Measurements from ENCODE around the gene ADM. TPM values are rescaled to one million over a fixed set of nuclear protein-coding genes. Genes with fewer than 3 reads are reported as not detected.

The ADM gene
- total RNA-seq, 2 donors from 2014 or later, result 2.3 to 13.0 TPM

DNA sequence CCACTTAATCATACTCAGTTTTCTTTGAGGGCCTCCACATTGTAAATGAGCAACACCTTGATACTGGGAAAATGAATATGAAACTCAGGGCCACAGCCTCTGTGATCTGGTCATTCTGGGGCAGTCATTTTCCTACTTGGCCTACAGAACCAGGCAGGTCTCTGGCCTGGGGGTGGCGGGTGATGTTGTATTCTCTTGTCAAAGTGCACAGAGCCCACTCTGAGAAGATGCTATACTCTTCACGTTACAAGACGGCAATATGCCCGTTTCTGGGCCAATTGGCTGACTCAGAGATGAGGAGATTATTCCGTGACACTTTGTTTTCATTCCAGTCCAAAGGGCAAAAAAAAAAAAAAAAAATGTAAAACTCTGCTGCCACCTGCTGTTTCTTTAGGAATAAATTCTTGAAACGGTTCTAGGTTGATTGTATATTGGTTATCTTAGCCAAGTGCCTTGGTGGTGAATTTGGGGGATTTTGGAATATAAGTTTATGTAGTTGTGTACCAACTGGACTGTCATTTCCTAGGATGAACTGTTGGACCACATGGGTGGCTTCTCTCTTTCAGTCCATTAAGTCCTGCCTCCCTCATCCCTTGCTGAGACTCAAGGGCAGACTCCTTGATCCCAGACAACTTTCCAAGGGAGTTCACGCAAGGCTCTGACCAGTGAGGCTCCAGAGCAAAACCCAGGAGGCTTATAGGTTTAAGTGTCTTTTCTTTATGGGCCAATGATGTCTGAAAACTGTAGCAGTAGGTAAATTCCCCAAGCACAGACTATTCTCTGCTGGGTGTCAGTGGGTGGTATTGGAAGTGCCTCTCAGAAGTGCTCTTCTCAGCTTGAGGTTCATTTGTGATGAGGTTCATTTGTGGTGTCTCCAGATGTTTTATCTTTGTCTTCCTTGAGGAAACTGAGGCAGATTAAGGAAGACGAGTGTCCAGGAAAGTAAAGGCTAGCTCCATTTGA lies 18.2 kb downstream of the ADM start:
- ATAC-seq (peak; percentile 36 to 50), DNase-seq (ENCODE audit: low spot score) (no peak)
- Mint-ChIP-seq H3K27me3 (peaks cover 15 to 23% of the 10 kb centered on the region in 2 donors), H3K4me3 (no peak overlapping the region), H3K27ac (peak overlapping the region in 1 of 2 donors; percentile 48), H3K36me3 (no peaks in the 10 kb centered on the region), H3K4me1 (ENCODE audit: low read depth in 2 of 2) (no peaks in the 10 kb centered on the region), H3K9me3 (no peaks in the 10 kb centered on the region)

DNA sequence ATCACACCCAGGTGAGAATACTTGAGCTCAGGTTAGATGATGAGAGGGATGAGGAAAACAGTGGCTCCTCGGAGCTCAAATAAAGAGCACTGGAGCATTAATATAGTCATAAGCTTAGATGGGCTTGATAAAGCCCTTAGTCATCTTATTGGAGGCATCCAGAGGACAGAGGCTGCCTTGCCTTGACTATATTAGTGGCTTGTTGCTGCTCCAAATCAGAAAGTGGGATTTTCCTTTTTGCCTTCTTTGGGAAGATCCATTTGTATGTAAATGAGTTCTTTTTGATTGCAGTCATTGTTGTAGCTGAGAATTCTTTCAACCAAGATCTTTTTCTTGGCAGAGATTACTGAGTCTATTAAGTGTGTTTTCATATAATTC lies 18.9 kb downstream of the ADM start:
- no peak overlapping the region for H3K27ac Mint-ChIP-seq
- no peaks in the 10 kb centered on the region for H3K9me3 Mint-ChIP-seq
- no peak overlapping the region for H3K4me3 Mint-ChIP-seq
- no peaks in the 10 kb centered on the region for H3K4me1 Mint-ChIP-seq (ENCODE audit: low read depth in 2 of 2)
- H3K36me3 Mint-ChIP-seq, result no peaks in the 10 kb centered on the region
- ATAC-seq (no peak), DNase-seq (ENCODE audit: low spot score) (no peak)
- peaks cover 20 to 23% of the 10 kb centered on the region in 2 donors for H3K27me3 Mint-ChIP-seq

DNA sequence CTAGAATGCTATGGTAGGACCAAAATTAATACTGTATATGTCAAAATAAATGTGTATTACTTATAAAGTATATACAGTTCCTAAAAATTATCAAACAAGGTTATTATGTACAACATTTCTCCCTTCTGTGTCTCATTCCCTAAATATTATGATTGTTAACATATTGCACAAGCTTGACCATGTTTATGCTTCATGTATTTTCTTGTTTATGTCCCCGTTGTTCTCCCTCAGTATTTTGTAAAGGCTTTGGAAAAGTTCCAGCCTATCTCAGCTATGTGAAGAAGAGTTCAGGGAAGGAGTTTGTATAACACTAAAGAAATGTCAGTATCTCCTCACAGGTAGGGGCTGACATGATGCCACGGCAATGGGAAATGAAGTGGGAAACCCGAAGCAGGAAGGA lies 19.6 kb downstream of the ADM start:
- Mint-ChIP-seq H3K36me3 (no peaks in the 10 kb centered on the region), H3K9me3 (no peaks in the 10 kb centered on the region), H3K27me3 (peaks cover 20 to 23% of the 10 kb centered on the region in 2 donors), H3K4me1 (ENCODE audit: low read depth in 2 of 2) (no peaks in the 10 kb centered on the region), H3K4me3 (no peak overlapping the region), H3K27ac (no peak overlapping the region)
- ATAC-seq (no peak), DNase-seq (ENCODE audit: low spot score) (no peak)

DNA sequence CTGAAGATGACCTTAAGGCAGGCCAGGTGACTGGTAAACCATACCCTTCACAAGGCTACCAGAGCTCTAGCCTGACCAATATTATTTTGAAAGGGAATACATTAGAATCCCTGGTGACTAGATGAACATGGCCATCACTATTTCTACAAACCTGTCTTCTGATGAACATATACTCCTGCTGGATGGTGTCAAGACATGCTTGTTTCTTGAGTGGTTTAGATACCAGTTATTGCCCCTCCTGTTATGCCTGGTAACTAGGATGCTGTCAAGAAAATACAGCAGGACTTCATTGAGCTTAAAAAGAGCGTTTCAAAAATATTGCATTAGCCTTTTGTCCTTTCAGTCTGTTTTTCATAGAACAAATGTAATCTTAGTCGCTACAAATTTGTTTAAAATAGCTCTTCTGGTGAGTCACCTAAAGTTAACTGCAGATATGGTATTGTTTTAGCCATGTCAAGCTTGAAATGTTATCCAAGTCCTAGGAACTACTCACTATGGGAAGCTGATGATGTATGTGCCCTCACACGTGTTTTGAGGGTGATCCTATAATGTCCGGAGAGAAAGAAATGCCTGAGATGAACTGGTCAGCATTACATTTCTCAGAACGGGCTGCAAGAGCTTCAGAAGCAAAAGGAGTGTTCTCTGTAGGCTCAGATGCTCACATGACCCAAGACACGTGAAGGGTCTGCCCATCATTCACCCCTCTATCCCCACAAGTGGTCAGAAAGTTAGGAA lies 20.6 kb downstream of the ADM start:
- H3K27ac Mint-ChIP-seq, result peak overlapping the region in 1 of 2 donors; percentile 25
- no peak overlapping the region for H3K4me3 Mint-ChIP-seq
- H3K4me1 Mint-ChIP-seq (ENCODE audit: low read depth in 2 of 2), result no peaks in the 10 kb centered on the region
- no peak for DNase-seq (ENCODE audit: low spot score)
- H3K9me3 Mint-ChIP-seq, result no peaks in the 10 kb centered on the region
- ATAC-seq, result no peak
- H3K27me3 Mint-ChIP-seq, result peaks cover 20 to 23% of the 10 kb centered on the region in 2 donors
- H3K36me3 Mint-ChIP-seq, result no peaks in the 10 kb centered on the region

DNA sequence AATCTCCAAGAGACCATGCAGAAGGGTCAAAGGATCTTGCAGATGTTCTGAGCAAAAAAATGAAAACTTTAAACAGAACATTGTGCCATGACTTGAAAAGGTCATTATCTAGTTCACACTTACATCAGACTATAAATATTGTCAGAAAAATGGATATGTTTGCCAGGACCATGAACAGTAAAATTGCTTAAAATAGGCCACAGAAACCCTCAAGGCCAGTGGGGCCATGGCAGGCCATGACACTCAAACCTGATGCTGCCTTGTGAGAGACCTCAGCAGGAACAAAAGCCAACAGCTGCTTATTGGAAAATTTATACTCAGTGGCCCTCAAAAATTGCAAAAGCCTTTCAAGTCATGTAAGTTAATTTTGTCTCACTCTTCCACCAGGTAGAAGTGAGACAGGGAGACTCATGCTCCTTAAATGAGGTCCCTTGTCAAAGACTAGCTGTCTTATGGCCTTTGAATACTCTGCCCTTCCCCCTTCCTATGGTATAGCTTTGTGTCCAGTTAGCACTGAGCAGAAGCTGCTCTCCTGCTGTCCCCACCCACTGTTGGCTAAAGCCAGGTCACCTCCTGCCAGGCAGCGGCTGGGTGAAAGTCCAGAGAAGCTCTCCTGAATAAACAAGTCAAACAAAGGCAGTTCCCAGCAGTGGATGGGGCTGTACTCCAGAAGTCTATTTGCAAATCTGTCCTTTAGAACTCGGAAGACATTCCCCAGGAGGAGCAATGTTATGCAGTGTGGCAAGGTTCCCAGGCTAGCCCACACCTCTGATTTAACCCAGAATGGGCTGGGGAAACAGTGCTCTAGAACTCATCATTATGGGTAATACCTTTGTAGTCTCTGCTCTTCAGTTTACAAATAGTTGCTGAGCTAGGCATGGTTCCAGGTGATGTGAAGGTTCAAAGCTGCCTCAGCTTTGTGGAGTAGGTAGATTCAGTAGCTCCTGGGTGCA lies 21.4 kb downstream of the ADM start:
- no peaks in the 10 kb centered on the region for H3K9me3 Mint-ChIP-seq
- H3K36me3 Mint-ChIP-seq, result no peaks in the 10 kb centered on the region
- peaks cover 20 to 26% of the 10 kb centered on the region in 2 donors for H3K27me3 Mint-ChIP-seq
- DNase-seq (ENCODE audit: low spot score) (no peak), ATAC-seq (no peak)
- H3K4me1 Mint-ChIP-seq (ENCODE audit: low read depth in 2 of 2), result no peaks in the 10 kb centered on the region
- H3K27ac Mint-ChIP-seq, result no peak overlapping the region
- H3K4me3 Mint-ChIP-seq, result no peak overlapping the region

DNA sequence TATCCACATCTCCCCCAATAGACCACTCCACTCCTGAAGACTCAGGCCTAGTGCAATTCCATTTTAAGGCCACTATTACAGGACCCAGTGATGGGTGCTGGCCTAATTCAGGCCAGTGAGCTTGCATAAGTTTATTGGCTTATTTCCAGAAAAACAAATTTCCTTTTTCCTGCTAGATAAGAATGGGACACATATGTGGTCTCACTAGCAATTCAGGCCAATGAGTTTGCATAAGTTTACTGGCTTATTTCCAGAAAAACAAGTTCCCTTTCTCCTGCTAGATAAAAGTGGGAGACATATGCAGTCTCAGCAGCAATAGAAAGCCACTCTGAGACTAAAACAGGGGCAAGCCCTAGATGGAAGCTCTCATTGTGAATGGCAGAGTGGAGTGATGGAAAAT lies 22.4 kb downstream of the ADM start:
- Mint-ChIP-seq H3K27me3 (peaks cover 20 to 34% of the 10 kb centered on the region in 2 donors), H3K4me3 (no peak overlapping the region), H3K36me3 (no peaks in the 10 kb centered on the region), H3K27ac (no peak overlapping the region), H3K9me3 (no peaks in the 10 kb centered on the region), H3K4me1 (ENCODE audit: low read depth in 2 of 2) (peaks cover 0 to 2% of the 10 kb centered on the region in 2 donors)
- DNase-seq (ENCODE audit: low spot score) (no peak), ATAC-seq (no peak)

DNA sequence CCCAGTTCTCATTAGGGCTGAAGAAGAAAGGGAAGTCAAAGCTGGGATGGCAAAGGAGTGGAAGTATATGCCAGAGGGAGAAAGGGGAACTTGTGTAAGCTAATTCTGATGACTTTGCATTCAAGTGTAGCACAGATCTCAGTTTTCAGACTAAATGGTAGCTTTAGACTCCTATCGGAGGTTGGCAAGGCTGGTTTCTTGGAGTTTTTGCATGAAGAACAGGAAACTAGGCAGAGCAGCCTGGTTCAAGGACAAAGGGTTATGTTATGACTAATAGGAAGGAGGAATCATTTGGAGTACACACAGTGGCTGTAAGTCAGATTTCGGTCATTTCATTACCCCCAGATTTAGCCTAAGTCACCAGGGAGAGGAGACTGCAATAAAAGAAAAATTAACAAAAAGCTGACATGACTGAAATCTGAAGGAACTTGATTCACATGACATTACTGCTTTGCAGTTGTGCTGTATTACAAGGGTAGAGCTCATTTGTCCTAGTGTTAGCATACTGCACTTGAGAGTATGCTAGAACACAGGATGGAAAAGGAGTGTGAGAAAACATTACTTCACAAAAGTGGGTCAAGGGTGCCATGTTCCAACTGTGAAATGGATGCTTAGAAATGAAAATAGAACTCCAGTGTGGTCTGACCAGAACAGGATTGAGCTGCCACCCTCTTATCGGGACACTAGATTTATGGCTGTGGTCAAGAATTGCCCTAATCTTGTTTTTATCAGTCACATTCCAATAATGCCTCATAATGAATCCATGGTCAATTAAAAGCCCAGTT lies 23.6 kb downstream of the ADM start:
- no peaks in the 10 kb centered on the region for H3K9me3 Mint-ChIP-seq
- peaks cover 17 to 29% of the 10 kb centered on the region in 2 donors for H3K27me3 Mint-ChIP-seq

DNA sequence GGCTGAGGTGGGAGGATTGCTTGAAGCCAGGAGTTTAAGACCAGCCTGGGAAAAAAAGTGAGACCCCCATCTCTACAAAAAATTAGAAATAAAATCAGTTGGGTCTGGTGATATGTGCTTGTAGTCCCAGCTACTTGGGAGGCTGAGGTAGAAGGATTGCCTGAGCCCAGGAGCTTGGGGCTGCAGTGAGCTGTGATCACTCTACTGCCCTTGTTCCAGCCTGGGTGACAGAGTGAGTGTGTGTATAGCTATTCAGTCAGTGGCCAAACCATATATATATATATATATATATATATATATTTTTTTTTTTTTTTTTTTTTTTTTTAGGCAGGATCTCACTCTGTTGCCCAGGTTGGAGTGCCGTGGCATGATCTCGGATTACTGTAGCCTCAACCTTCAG lies 24.5 kb downstream of the ADM start:
- no peak for DNase-seq (ENCODE audit: low spot score)

More for the DNA sequence above, 23.6 kb downstream of the ADM start:
- DNase-seq (ENCODE audit: low spot score) (no peak), ATAC-seq (no peak)
- H3K36me3 Mint-ChIP-seq, result no peaks in the 10 kb centered on the region
- no peak overlapping the region for H3K4me3 Mint-ChIP-seq
- H3K4me1 Mint-ChIP-seq (ENCODE audit: low read depth in 2 of 2), result peaks cover 0 to 2% of the 10 kb centered on the region in 2 donors
- H3K27ac Mint-ChIP-seq, result no peak overlapping the region

DNA sequence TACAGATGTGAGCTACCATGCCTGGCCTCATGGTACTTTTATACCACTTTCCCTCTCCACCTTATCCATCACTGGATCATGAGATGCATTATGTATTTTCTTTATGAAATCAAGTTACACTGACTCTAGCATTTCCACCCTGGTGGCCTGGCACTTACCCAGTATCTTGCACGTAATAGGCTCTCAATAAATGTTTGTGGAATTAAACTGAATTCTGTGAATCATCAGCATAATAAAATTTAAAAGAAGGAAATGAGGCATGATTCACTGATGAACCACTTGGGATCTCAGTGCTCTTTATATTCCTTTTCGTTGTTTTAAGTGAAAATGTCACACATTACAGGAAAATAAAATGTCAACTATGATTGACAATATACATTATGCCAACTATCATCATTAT lies 25.1 kb downstream of the ADM start:
- Mint-ChIP-seq H3K36me3 (no peaks in the 10 kb centered on the region), H3K4me3 (no peak overlapping the region), H3K27ac (no peak overlapping the region), H3K9me3 (no peaks in the 10 kb centered on the region), H3K27me3 (peaks cover 19 to 27% of the 10 kb centered on the region in 2 donors), H3K4me1 (ENCODE audit: low read depth in 2 of 2) (peaks cover 0 to 2% of the 10 kb centered on the region in 2 donors)
- ATAC-seq (no peak), DNase-seq (ENCODE audit: low spot score) (no peak)

More for the DNA sequence above, 24.5 kb downstream of the ADM start:
- H3K36me3 Mint-ChIP-seq, result no peaks in the 10 kb centered on the region
- peaks cover 18 to 26% of the 10 kb centered on the region in 2 donors for H3K27me3 Mint-ChIP-seq
- no peak for ATAC-seq
- H3K4me1 Mint-ChIP-seq (ENCODE audit: low read depth in 2 of 2), result peaks cover 0 to 2% of the 10 kb centered on the region in 2 donors
- H3K27ac Mint-ChIP-seq, result no peak overlapping the region
- no peaks in the 10 kb centered on the region for H3K9me3 Mint-ChIP-seq
- H3K4me3 Mint-ChIP-seq, result no peak overlapping the region

DNA sequence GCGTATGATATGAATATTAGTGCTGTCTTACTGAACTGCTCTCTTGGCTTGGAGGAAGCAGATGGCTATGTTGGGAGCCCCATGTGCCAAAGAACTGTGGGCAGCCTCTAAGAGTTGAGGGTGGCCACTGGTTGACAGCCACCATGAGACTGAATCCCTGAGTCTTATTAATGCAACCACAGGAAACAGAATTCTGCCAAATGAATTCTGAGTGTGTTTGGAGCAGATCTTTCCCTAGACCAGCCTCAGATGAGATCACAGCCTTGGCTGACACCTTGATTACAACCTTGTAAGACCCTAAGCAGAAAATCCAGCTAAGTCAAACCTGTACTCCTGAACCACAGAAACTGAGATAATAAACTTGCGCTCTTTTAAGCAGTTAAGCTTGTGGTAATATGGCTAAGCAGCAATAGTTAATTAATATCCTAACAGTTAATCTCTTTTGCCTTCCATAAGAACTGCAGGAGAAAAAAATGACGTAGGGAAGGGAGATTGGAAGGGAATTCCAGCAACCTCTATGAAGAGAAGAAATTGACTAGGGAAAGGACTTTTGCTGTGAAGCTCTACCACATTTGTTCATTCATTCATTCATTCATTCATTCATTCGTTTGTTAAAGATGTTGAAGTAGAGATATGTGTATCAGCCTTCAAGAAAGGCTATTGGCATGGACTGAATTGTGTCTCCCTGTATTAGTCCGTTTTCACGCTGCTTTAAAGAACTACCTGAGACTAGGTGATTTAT lies 26.8 kb downstream of the ADM start:
- ATAC-seq (no peak), DNase-seq (ENCODE audit: low spot score) (no peak)
- Mint-ChIP-seq H3K36me3 (no peaks in the 10 kb centered on the region), H3K9me3 (no peaks in the 10 kb centered on the region), H3K4me3 (no peak overlapping the region), H3K4me1 (ENCODE audit: low read depth in 2 of 2) (peaks cover 0 to 2% of the 10 kb centered on the region in 2 donors), H3K27ac (no peak overlapping the region), H3K27me3 (peaks cover 16 to 32% of the 10 kb centered on the region in 2 donors)

DNA sequence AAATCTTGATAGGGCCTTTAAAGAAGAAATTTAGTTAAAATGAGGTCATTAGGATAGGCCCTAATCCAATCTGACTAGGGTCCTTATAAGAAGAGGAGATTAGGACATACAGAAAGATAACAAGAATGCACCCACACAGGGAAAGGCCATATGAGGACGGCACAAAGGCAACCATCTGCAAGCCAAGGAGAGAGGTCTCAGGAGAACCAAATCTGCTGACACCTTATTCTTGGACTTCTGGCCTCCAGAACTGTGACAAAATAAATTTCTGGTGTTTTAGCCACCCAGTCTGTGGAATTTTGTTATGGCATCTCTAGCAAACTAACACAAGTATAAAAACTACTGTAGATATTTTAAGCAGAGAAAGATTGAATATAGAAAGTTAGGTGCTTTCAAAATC lies 28.6 kb downstream of the ADM start:
- peaks cover 0 to 2% of the 10 kb centered on the region in 2 donors for H3K4me1 Mint-ChIP-seq (ENCODE audit: low read depth in 2 of 2)
- H3K9me3 Mint-ChIP-seq, result no peaks in the 10 kb centered on the region
- ATAC-seq (no peak), DNase-seq (ENCODE audit: low spot score) (no peak)
- H3K27me3 Mint-ChIP-seq, result peaks cover 14 to 36% of the 10 kb centered on the region in 2 donors
- H3K4me3 Mint-ChIP-seq, result no peak overlapping the region
- H3K27ac Mint-ChIP-seq, result no peak overlapping the region
- H3K36me3 Mint-ChIP-seq, result no peaks in the 10 kb centered on the region

DNA sequence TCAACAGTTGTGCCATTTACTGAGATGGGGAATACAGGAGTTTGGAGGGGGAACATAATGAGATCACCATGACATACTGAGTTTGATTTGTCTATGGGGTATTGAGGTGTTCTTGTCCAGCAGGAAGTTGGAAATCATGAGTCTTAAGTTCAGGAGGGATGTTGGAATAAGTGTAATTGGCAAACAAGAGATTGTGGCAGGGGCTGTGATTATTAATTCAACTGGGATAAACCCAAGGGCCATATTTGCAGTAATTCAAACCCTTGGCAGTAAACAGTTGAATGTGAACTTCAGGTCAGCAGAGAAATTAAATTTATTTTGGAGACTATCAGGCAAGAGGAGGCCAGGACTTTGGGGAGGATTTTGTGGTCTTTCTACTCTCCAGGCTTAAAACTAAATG lies 33.4 kb downstream of the ADM start:
- no peak for ATAC-seq

More for the DNA sequence above, 33.4 kb downstream of the ADM start:
- Mint-ChIP-seq H3K27ac (no peak overlapping the region), H3K4me1 (ENCODE audit: low read depth in 2 of 2) (no peaks in the 10 kb centered on the region), H3K9me3 (no peaks in the 10 kb centered on the region), H3K4me3 (no peak overlapping the region), H3K36me3 (no peaks in the 10 kb centered on the region), H3K27me3 (peaks cover 32 to 51% of the 10 kb centered on the region in 2 donors)
- no peak for DNase-seq (ENCODE audit: low spot score)

All from natural killer cell treated with Interleukin-12 subunit alpha and Interleukin-12 subunit beta and Interleukin-15 and Interleukin-18, amount 100 ng/mL, for 72 hours (primary cell).